ENCODE measurements around the gene RANBP17.

RANBP17 gene

GRCh38 chr5:171275841-171276544 is 414.2 kb downstream of the RANBP17 start:
- no peaks in the 10 kb centered on the region for H3K9me3 ChIP-seq (replicated peaks; ENCODE audit: insufficient read depth, low read length)
- H3K4me2 ChIP-seq (ENCODE audit: low read depth, low read length) = no peak overlapping the region
- no peaks in the 10 kb centered on the region for H3F3A ChIP-seq (ENCODE audit: insufficient read depth, low read length)
- no peak for TF ChIP-seq EZH2phosphoT487 (IDR thresholded peaks at IDR 0.05; ENCODE audit: low read length)
- H3K27me3 ChIP-seq (replicated peaks; ENCODE audit: insufficient read depth, low read length) = no peaks in the 10 kb centered on the region
- DNase-seq = no peak
- no peaks in the 10 kb centered on the region for H3K79me2 ChIP-seq (ENCODE audit: low read length)
- no peak overlapping the region for H3K27ac ChIP-seq (ENCODE audit: low read length)
- no peaks in the 10 kb centered on the region for H3K4me1 ChIP-seq (ENCODE audit: low read length)
- H2AFZ ChIP-seq (ENCODE audit: low read length) = no peak overlapping the region
- H4K20me1 ChIP-seq (ENCODE audit: insufficient read depth, low read length) = no peaks in the 10 kb centered on the region
- H3K9me2 ChIP-seq (replicated peaks; ENCODE audit: insufficient read depth, low read length) = no peaks in the 10 kb centered on the region
- no peak overlapping the region for H3K9ac ChIP-seq (ENCODE audit: low read length)
- no peaks in the 10 kb centered on the region for H3K36me3 ChIP-seq (replicated peaks; ENCODE audit: insufficient read depth, low read length)
- no peak overlapping the region for H3K4me3 ChIP-seq (ENCODE audit: low read length)

- no peaks in the 10 kb centered on the region for H3K4me1 ChIP-seq (ENCODE audit: low read length)
- H4K20me1 ChIP-seq (ENCODE audit: insufficient read depth, low read length) = no peaks in the 10 kb centered on the region
- no peaks in the 10 kb centered on the region for H3K9me2 ChIP-seq (replicated peaks; ENCODE audit: insufficient read depth, low read length)
- H3K4me2 ChIP-seq (ENCODE audit: low read depth, low read length) = no peak overlapping the region
- H3K4me3 ChIP-seq (ENCODE audit: low read length) = no peak overlapping the region
- H3K27me3 ChIP-seq (replicated peaks; ENCODE audit: insufficient read depth, low read length) = no peaks in the 10 kb centered on the region
- no peaks in the 10 kb centered on the region for H3F3A ChIP-seq (ENCODE audit: insufficient read depth, low read length)
- H3K79me2 ChIP-seq (ENCODE audit: low read length) = no peaks in the 10 kb centered on the region
- H3K9ac ChIP-seq (ENCODE audit: low read length) = no peak overlapping the region
- H3K9me3 ChIP-seq (replicated peaks; ENCODE audit: insufficient read depth, low read length) = no peaks in the 10 kb centered on the region
- no peak for DNase-seq
- H3K36me3 ChIP-seq (replicated peaks; ENCODE audit: insufficient read depth, low read length) = no peaks in the 10 kb centered on the region
- H2AFZ ChIP-seq (ENCODE audit: low read length) = no peak overlapping the region
- no peak for TF ChIP-seq CTCF (IDR thresholded peaks at IDR 0.05; ENCODE audit: low read length)
- no peak for TF ChIP-seq EZH2 (optimal IDR thresholded peaks at IDR 0.05; ENCODE audit: low read depth, low read length)
- no peak for TF ChIP-seq EZH2phosphoT487 (IDR thresholded peaks at IDR 0.05; ENCODE audit: low read length)
- H3K27ac ChIP-seq (ENCODE audit: low read length) = no peak overlapping the region
These were observed 421.9 kb downstream of the RANBP17 start for GRCh38 chr5:171283753-171284152.

GRCh38 chr5:171285465-171285864 is 423.6 kb downstream of the RANBP17 start:
- no peak overlapping the region for H3K27ac ChIP-seq (ENCODE audit: low read length)
- no peak for TF ChIP-seq CTCF (IDR thresholded peaks at IDR 0.05; ENCODE audit: low read length)
- no peak for TF ChIP-seq EZH2phosphoT487 (IDR thresholded peaks at IDR 0.05; ENCODE audit: low read length)
- no peak for TF ChIP-seq EZH2 (optimal IDR thresholded peaks at IDR 0.05; ENCODE audit: low read depth, low read length)
- H3K79me2 ChIP-seq (ENCODE audit: low read length) = no peaks in the 10 kb centered on the region
- no peak overlapping the region for H3K4me2 ChIP-seq (ENCODE audit: low read depth, low read length)
- H3K9me3 ChIP-seq (replicated peaks; ENCODE audit: insufficient read depth, low read length) = no peaks in the 10 kb centered on the region
- no peaks in the 10 kb centered on the region for H3K4me1 ChIP-seq (ENCODE audit: low read length)
- no peaks in the 10 kb centered on the region for H3K9me2 ChIP-seq (replicated peaks; ENCODE audit: insufficient read depth, low read length)
- H4K20me1 ChIP-seq (ENCODE audit: insufficient read depth, low read length) = no peaks in the 10 kb centered on the region
- H3K4me3 ChIP-seq (ENCODE audit: low read length) = no peak overlapping the region
- H3K27me3 ChIP-seq (replicated peaks; ENCODE audit: insufficient read depth, low read length) = no peaks in the 10 kb centered on the region
- DNase-seq = no peak
- no peak overlapping the region for H2AFZ ChIP-seq (ENCODE audit: low read length)
- no peaks in the 10 kb centered on the region for H3F3A ChIP-seq (ENCODE audit: insufficient read depth, low read length)
- H3K9ac ChIP-seq (ENCODE audit: low read length) = no peak overlapping the region
- H3K36me3 ChIP-seq (replicated peaks; ENCODE audit: insufficient read depth, low read length) = no peaks in the 10 kb centered on the region

GRCh38 chr5:171288066-171288465 is 426.2 kb downstream of the RANBP17 start:
- no peak overlapping the region for H3K4me3 ChIP-seq (ENCODE audit: low read length)
- no peak overlapping the region for H3K4me2 ChIP-seq (ENCODE audit: low read depth, low read length)
- DNase-seq = no peak
- no peaks in the 10 kb centered on the region for H3F3A ChIP-seq (ENCODE audit: insufficient read depth, low read length)
- no peaks in the 10 kb centered on the region for H3K36me3 ChIP-seq (replicated peaks; ENCODE audit: insufficient read depth, low read length)
- H3K9ac ChIP-seq (ENCODE audit: low read length) = no peak overlapping the region
- no peaks in the 10 kb centered on the region for H3K9me2 ChIP-seq (replicated peaks; ENCODE audit: insufficient read depth, low read length)
- TF ChIP-seq EZH2phosphoT487 (IDR thresholded peaks at IDR 0.05; ENCODE audit: low read length) (no peak), EZH2 (optimal IDR thresholded peaks at IDR 0.05; ENCODE audit: low read depth, low read length) (no peak), CTCF (IDR thresholded peaks at IDR 0.05; ENCODE audit: low read length) (no peak)
- no peaks in the 10 kb centered on the region for H3K79me2 ChIP-seq (ENCODE audit: low read length)
- no peaks in the 10 kb centered on the region for H4K20me1 ChIP-seq (ENCODE audit: insufficient read depth, low read length)
- H3K27me3 ChIP-seq (replicated peaks; ENCODE audit: insufficient read depth, low read length) = no peaks in the 10 kb centered on the region
- H3K27ac ChIP-seq (ENCODE audit: low read length) = no peak overlapping the region
- H3K9me3 ChIP-seq (replicated peaks; ENCODE audit: insufficient read depth, low read length) = no peaks in the 10 kb centered on the region
- H3K4me1 ChIP-seq (ENCODE audit: low read length) = no peaks in the 10 kb centered on the region
- H2AFZ ChIP-seq (ENCODE audit: low read length) = no peak overlapping the region

Data from MM.1S (cell line).